ENCODE results near the gene TNNT1. TPM values are rescaled to one million over a fixed set of nuclear protein-coding genes. Genes with fewer than 3 reads are reported as not detected.

TNNT1 gene, protein sequence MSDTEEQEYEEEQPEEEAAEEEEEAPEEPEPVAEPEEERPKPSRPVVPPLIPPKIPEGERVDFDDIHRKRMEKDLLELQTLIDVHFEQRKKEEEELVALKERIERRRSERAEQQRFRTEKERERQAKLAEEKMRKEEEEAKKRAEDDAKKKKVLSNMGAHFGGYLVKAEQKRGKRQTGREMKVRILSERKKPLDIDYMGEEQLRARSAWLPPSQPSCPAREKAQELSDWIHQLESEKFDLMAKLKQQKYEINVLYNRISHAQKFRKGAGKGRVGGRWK
- 140 TPM for total RNA-seq
- long read RNA-seq, partial matches to known transcripts: 3,837 of 4,003 reads
- long read RNA-seq, other reads (novel, unspliced or antisense): 161 of 4,003 reads

DNA sequence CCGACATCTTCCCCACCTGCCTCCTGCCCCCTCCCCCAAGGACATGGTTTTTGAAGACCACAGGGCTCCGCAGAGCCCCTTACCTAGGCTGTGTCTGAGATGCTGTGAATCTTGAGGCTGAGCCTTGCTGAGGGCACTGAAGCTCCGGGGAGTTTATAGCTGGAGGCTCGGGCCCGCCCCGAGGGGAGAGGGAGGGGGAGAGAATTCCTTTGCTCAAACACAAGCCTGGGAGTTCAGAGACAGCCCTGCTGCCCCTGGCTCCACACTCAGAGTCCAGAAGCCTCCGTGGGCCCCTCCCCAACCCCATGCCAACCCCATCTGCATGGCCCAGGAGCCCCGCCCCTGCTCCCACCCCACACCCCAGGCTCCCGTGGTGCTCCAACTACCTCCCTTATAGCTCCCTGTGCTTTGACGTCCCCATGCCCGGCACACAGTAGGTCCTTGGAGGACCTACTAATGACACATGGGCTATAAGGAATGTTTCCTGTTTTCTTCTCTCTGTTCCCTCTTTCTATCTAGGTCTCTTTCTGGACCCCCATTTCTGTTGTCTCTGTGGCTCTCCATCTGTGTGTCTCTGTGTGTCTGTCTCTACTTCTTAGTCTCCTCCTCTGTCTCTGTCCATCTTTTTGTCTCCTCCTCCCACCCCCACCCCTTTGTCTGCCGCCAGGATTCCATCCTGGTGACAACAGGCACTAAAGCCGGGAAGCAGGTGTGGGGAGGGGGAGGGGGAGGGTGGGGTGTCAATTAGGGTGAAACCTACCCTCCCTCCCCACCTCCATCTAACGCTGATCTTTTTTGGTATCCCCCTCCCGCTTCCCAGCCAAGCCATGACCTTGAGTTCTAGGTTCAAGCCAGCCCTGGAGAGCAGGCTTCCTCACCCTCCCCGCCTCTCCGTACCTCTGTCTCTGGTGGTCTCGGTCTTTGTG lies at the start of gene TNNT1:
Gene TNNT1, minus strand, starts transcription at position 129 of the 926 bp plus-strand sequence. CDS start 2,049 bp downstream, outside the sequence.
- H3K27ac ChIP-seq (replicated peaks): peak within 1 kb of the TSS; percentile 83
- intact Hi-C loops (cut with micrococcal nuclease): no loop called here

DNA sequence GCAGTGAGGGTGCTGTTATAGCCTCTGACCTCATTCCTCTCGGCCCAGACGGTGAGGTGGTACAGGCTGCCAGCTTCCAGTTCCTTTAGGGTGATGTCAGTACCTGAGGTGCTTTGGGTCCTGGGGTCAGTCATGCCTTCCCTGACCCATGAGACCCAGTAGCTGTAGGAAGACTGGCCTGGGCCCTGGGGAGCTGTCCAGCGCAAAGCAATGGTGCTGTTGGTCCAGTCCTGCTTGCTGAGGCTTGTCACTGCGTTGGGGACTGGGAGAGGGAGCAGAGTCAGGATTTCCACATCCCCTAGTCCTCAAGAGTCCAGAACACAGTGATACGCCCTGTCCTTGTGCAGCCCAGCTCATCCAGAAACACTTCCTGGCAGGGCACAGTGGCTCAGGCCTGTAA lies 49.6 kb upstream of the TNNT1 start:
- no peak overlapping the region for H3K4me3 ChIP-seq
- TF ChIP-seq, protein P1, sequence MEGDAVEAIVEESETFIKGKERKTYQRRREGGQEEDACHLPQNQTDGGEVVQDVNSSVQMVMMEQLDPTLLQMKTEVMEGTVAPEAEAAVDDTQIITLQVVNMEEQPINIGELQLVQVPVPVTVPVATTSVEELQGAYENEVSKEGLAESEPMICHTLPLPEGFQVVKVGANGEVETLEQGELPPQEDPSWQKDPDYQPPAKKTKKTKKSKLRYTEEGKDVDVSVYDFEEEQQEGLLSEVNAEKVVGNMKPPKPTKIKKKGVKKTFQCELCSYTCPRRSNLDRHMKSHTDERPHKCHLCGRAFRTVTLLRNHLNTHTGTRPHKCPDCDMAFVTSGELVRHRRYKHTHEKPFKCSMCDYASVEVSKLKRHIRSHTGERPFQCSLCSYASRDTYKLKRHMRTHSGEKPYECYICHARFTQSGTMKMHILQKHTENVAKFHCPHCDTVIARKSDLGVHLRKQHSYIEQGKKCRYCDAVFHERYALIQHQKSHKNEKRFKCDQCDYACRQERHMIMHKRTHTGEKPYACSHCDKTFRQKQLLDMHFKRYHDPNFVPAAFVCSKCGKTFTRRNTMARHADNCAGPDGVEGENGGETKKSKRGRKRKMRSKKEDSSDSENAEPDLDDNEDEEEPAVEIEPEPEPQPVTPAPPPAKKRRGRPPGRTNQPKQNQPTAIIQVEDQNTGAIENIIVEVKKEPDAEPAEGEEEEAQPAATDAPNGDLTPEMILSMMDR (IDR thresholded peaks at IDR 0.05; ENCODE audit: borderline replicate concordance): no peak
- no peaks in the 10 kb centered on the region for H3K4me1 ChIP-seq
- H3K9me3 ChIP-seq (replicated peaks): no peaks in the 10 kb centered on the region
- H3K27me3 ChIP-seq (ENCODE audit: low read depth): no peaks in the 10 kb centered on the region
- no peak overlapping the region for H3K27ac ChIP-seq (replicated peaks)
- intact Hi-C loops (cut with micrococcal nuclease): no loop called here
- no peaks in the 10 kb centered on the region for H3K36me3 ChIP-seq
- DNase-seq: no peak

More for the DNA sequence above, at the start of gene TNNT1:
- Histone ChIP-seq H3K9me3 (replicated peaks) (no peaks in the 10 kb centered on the region), H3K4me1 (peaks cover 43% of the 10 kb centered on the region), H3K4me3 (no peak within 1 kb of the TSS), H3K27me3 (ENCODE audit: low read depth) (peaks cover 59% of the 10 kb centered on the region), H3K36me3 (peaks cover 24% of the 10 kb centered on the region)
- peak; percentile 36 for DNase-seq
- TF ChIP-seq, protein P1 (IDR thresholded peaks at IDR 0.05; ENCODE audit: borderline replicate concordance): no peak

DNA sequence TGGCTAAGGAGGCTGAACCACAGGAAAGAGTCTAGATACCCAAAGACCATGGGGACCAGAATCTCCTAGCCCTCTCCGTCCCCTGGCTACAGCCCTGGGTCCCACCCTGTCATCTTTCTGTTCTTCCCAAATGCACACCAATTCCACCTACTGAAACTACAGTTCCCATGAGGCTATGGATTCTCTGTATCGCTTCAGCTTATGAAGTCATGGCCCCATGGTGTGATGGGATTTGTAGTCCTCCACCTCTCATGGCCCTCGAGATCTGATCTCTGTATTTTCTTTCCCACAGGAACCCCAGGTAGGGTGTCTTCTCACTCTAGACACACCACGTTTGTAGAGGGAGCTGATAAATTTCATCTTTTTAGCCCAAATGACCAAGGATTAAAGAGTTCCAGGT lies 48.5 kb upstream of the TNNT1 start:
- intact Hi-C loops (cut with micrococcal nuclease): no loop called here
- H3K4me3 ChIP-seq: no peak overlapping the region
- no peaks in the 10 kb centered on the region for H3K4me1 ChIP-seq
- H3K9me3 ChIP-seq (replicated peaks): no peaks in the 10 kb centered on the region
- H3K27me3 ChIP-seq (ENCODE audit: low read depth): no peaks in the 10 kb centered on the region
- no peak for DNase-seq
- no peak overlapping the region for H3K27ac ChIP-seq (replicated peaks)
- H3K36me3 ChIP-seq: no peaks in the 10 kb centered on the region
- TF ChIP-seq, protein P1 (IDR thresholded peaks at IDR 0.05; ENCODE audit: borderline replicate concordance): no peak

DNA sequence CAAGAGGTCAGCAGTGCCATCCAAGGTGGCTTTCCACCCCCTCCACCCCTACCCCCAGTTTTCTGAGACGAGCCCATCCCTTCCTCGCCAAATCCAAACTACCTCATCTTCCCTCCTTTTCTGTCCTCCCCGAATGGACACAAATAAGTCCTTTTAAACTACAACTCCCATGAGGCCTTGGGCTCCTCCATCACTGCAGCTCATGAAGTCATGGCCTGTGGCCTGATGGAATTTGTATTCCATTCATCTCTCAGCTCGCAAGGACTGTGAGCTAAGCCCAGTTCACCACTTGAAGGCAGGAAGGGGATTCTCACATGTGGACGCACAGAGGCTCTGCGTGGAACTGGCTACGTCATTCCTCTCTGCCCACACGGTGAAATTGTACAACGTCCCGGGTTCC lies 47.8 kb upstream of the TNNT1 start:
- TF ChIP-seq, protein P1 (IDR thresholded peaks at IDR 0.05; ENCODE audit: borderline replicate concordance): no peak
- Histone ChIP-seq H3K27me3 (ENCODE audit: low read depth) (no peaks in the 10 kb centered on the region), H3K4me3 (no peak overlapping the region), H3K4me1 (no peaks in the 10 kb centered on the region), H3K9me3 (replicated peaks) (no peaks in the 10 kb centered on the region), H3K27ac (replicated peaks) (no peak overlapping the region), H3K36me3 (no peaks in the 10 kb centered on the region)
- intact Hi-C loops (cut with micrococcal nuclease): no loop called here
- DNase-seq: no peak

DNA sequence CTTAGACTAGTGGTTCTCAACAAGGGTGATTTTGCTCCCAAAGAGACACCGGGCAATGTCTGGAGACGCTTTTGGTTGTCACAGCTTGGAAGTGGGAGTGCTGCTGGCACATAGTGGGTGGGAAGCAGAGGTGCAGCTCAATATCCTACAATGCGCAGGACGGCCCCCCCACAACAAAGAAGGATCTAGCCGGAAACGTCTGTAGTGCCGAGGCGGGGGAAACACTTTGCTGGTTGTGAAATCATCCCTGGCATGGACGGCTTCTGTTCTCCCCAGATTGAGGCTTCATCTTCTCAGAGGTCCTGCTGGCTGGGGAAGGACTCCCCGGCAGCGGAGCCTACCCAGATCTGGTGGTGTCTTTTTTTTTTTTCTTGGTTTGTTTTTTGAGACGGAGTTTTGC lies 44.5 kb upstream of the TNNT1 start:
- H3K27ac ChIP-seq (replicated peaks): no peak overlapping the region
- H3K9me3 ChIP-seq (replicated peaks): no peaks in the 10 kb centered on the region
- TF ChIP-seq, protein P1 (IDR thresholded peaks at IDR 0.05; ENCODE audit: borderline replicate concordance): no peak
- no peaks in the 10 kb centered on the region for H3K36me3 ChIP-seq
- peaks cover 9% of the 10 kb centered on the region for H3K27me3 ChIP-seq (ENCODE audit: low read depth)
- DNase-seq: no peak
- intact Hi-C loops (cut with micrococcal nuclease): no loop called here
- H3K4me1 ChIP-seq: no peaks in the 10 kb centered on the region
- no peak overlapping the region for H3K4me3 ChIP-seq
